Activated CD8-positive, alpha-beta memory T cell treated with anti-CD3 and anti-CD28 coated beads for 48 hours (primary cell): ENCODE measurements around the gene BIN2.
A peak's percentile ranks its signal among the peaks of the same experiment; 100 is the strongest.

Experiments
- DNase-seq, 3 experiments: peaks; one replicate each; pipeline ENCODE4 v3.0.0-alpha.2; 2020; ENCODE audit warnings: low read depth in 2 of 3, low spot score in 2 of 3

BIN2 gene

GRCh38 chr12:51323966-51324895 lies at the start of gene BIN2:
TSS of gene BIN2 (minus strand) at chr12:51324174. CDS start at chr12:51324102, 72 bp downstream.
- DNase-seq = peak; percentile 51 to 65 (median 52)

GRCh38 chr12:51373187-51373586 lies 49.2 kb upstream of the BIN2 start:
- no peak for DNase-seq

GRCh38 chr12:51372021-51372420 lies 48.0 kb upstream of the BIN2 start:
- DNase-seq = no peak

- DNase-seq = no peak
Observed at GRCh38 chr12:51371295-51371953, 47.5 kb upstream of the BIN2 start.

GRCh38 chr12:51370667-51371066 lies 46.7 kb upstream of the BIN2 start:
- DNase-seq = no peak

GRCh38 chr12:51369581-51369980 lies 45.6 kb upstream of the BIN2 start:
- DNase-seq = no peak

- peak; percentile 50 to 73 (median 65) for DNase-seq
Observed at GRCh38 chr12:51368640-51369517, 44.9 kb upstream of the BIN2 start.

GRCh38 chr12:51365276-51365675 lies 41.3 kb upstream of the BIN2 start:
- DNase-seq = no peak

GRCh38 chr12:51364001-51364400 lies 40.0 kb upstream of the BIN2 start:
- DNase-seq = no peak

- DNase-seq = no peak
Observed at GRCh38 chr12:51362747-51363342, 38.9 kb upstream of the BIN2 start.

GRCh38 chr12:51362307-51362706 lies 38.3 kb upstream of the BIN2 start:
- no peak for DNase-seq

- no peak for DNase-seq
Observed at GRCh38 chr12:51361161-51362016, 37.4 kb upstream of the BIN2 start.

GRCh38 chr12:51360315-51360714 lies 36.3 kb upstream of the BIN2 start:
- no peak for DNase-seq

- DNase-seq = no peak
Observed at GRCh38 chr12:51359851-51360250, 35.9 kb upstream of the BIN2 start.

- no peak for DNase-seq
Observed at GRCh38 chr12:51358496-51358895, 34.5 kb upstream of the BIN2 start.

- DNase-seq = no peak
Observed at GRCh38 chr12:51357374-51358047, 33.5 kb upstream of the BIN2 start.

GRCh38 chr12:51351913-51352532 lies 28.0 kb upstream of the BIN2 start:
- DNase-seq = no peak

GRCh38 chr12:51349026-51349425 lies 25.1 kb upstream of the BIN2 start:
- DNase-seq = no peak

GRCh38 chr12:51348116-51348515 lies 24.1 kb upstream of the BIN2 start:
- no peak for DNase-seq
